ENCODE results near the gene PARP15.

The PARP15 gene

GRCh38 chr3:122612696-122613095 lies 35.2 kb downstream of the PARP15 start:
- no peak overlapping the region for H3K9ac ChIP-seq
- H3K36me3 ChIP-seq (ENCODE audit: insufficient read depth): no peaks in the 10 kb centered on the region
- no peak overlapping the region for H3K4me2 ChIP-seq
- H4K20me1 ChIP-seq (ENCODE audit: insufficient read depth): no peaks in the 10 kb centered on the region
- no peak for TF ChIP-seq CTCF (conservative IDR thresholded peaks at IDR 0.05; ENCODE audit: low read depth, low read length)
- H3K79me2 ChIP-seq (ENCODE audit: insufficient read depth, low read depth): no peaks in the 10 kb centered on the region
- no peaks in the 10 kb centered on the region for H3K27me3 ChIP-seq (ENCODE audit: insufficient read depth, low read depth)
- no peak overlapping the region for H3K4me3 ChIP-seq (IDR thresholded peaks at IDR 0.05; ENCODE audit: insufficient read depth, low read depth, low read length)
- H3K4me1 ChIP-seq (ENCODE audit: low read depth, poor library complexity, severe bottlenecking): peaks cover 11% of the 10 kb centered on the region
- H2AFZ ChIP-seq (ENCODE audit: low read depth): no peak overlapping the region
- H3K27ac ChIP-seq: no peak overlapping the region

GRCh38 chr3:122615303-122615702 lies 37.9 kb downstream of the PARP15 start:
- Histone ChIP-seq H3K27me3 (ENCODE audit: insufficient read depth, low read depth) (no peaks in the 10 kb centered on the region), H3K27ac (no peak overlapping the region), H3K4me1 (ENCODE audit: low read depth, poor library complexity, severe bottlenecking) (peaks cover 2% of the 10 kb centered on the region), H4K20me1 (ENCODE audit: insufficient read depth) (no peaks in the 10 kb centered on the region), H3K9ac (no peak overlapping the region), H3K79me2 (ENCODE audit: insufficient read depth, low read depth) (no peaks in the 10 kb centered on the region), H3K4me2 (no peak overlapping the region), H3K4me3 (IDR thresholded peaks at IDR 0.05; ENCODE audit: insufficient read depth, low read depth, low read length) (no peak overlapping the region), H3K36me3 (ENCODE audit: insufficient read depth) (no peaks in the 10 kb centered on the region), H2AFZ (ENCODE audit: low read depth) (no peak overlapping the region)
- no peak for TF ChIP-seq CTCF (conservative IDR thresholded peaks at IDR 0.05; ENCODE audit: low read depth, low read length)

GRCh38 chr3:122618614-122619013 lies 41.2 kb downstream of the PARP15 start:
- H3K4me2 ChIP-seq: no peak overlapping the region
- H3K4me1 ChIP-seq (ENCODE audit: low read depth, poor library complexity, severe bottlenecking): no peaks in the 10 kb centered on the region
- no peak for TF ChIP-seq CTCF (conservative IDR thresholded peaks at IDR 0.05; ENCODE audit: low read depth, low read length)
- no peaks in the 10 kb centered on the region for H4K20me1 ChIP-seq (ENCODE audit: insufficient read depth)
- no peaks in the 10 kb centered on the region for H3K79me2 ChIP-seq (ENCODE audit: insufficient read depth, low read depth)
- no peak overlapping the region for H3K9ac ChIP-seq
- H2AFZ ChIP-seq (ENCODE audit: low read depth): no peak overlapping the region
- no peak overlapping the region for H3K4me3 ChIP-seq (IDR thresholded peaks at IDR 0.05; ENCODE audit: insufficient read depth, low read depth, low read length)
- H3K27ac ChIP-seq: no peak overlapping the region
- H3K27me3 ChIP-seq (ENCODE audit: insufficient read depth, low read depth): no peaks in the 10 kb centered on the region
- H3K36me3 ChIP-seq (ENCODE audit: insufficient read depth): no peaks in the 10 kb centered on the region

- Histone ChIP-seq H3K4me3 (IDR thresholded peaks at IDR 0.05; ENCODE audit: insufficient read depth, low read depth, low read length) (no peak overlapping the region), H2AFZ (ENCODE audit: low read depth) (no peak overlapping the region), H3K4me1 (ENCODE audit: low read depth, poor library complexity, severe bottlenecking) (no peaks in the 10 kb centered on the region), H3K36me3 (ENCODE audit: insufficient read depth) (no peaks in the 10 kb centered on the region), H4K20me1 (ENCODE audit: insufficient read depth) (no peaks in the 10 kb centered on the region), H3K27me3 (ENCODE audit: insufficient read depth, low read depth) (no peaks in the 10 kb centered on the region), H3K27ac (no peak overlapping the region), H3K9ac (no peak overlapping the region), H3K79me2 (ENCODE audit: insufficient read depth, low read depth) (no peaks in the 10 kb centered on the region), H3K4me2 (no peak overlapping the region)
- TF ChIP-seq CTCF (conservative IDR thresholded peaks at IDR 0.05; ENCODE audit: low read depth, low read length): no peak
These were observed 41.6 kb downstream of the PARP15 start for GRCh38 chr3:122619040-122619439.

Data from KMS-11 (cell line).